ENCODE results near the gene MCRIP1.

Gene MCRIP1

GRCh38 chr17:81858967-81859905, 26.1 kb upstream of the MCRIP1 start:
- no peak for TF ChIP-seq CTCF (IDR thresholded peaks at IDR 0.05; ENCODE audit: low read depth, low read length)
- no peak for DNase-seq (ENCODE audit: extremely low read depth, low read depth)

GRCh38 chr17:81858170-81858966, 25.3 kb upstream of the MCRIP1 start:
- TF ChIP-seq CTCF (IDR thresholded peaks at IDR 0.05; ENCODE audit: low read depth, low read length): no peak
- DNase-seq (ENCODE audit: extremely low read depth, low read depth): no peak

- no peak for DNase-seq (ENCODE audit: extremely low read depth, low read depth)
- no peak for TF ChIP-seq CTCF (IDR thresholded peaks at IDR 0.05; ENCODE audit: low read depth, low read length)
Observed at GRCh38 chr17:81854974-81855774, 22.1 kb upstream of the MCRIP1 start.

GRCh38 chr17:81852237-81852636, 19.1 kb upstream of the MCRIP1 start:
- no peak for TF ChIP-seq CTCF (IDR thresholded peaks at IDR 0.05; ENCODE audit: low read depth, low read length)

GRCh38 chr17:81851423-81851822, 18.3 kb upstream of the MCRIP1 start:
- TF ChIP-seq CTCF (IDR thresholded peaks at IDR 0.05; ENCODE audit: low read depth, low read length): no peak

More at GRCh38 chr17:81852237-81852636, 19.1 kb upstream of the MCRIP1 start:
- no peak for DNase-seq (ENCODE audit: extremely low read depth, low read depth)

GRCh38 chr17:81849457-81849856, 16.4 kb upstream of the MCRIP1 start:
- TF ChIP-seq CTCF (IDR thresholded peaks at IDR 0.05; ENCODE audit: low read depth, low read length): no peak
- DNase-seq (ENCODE audit: extremely low read depth, low read depth): no peak

More at GRCh38 chr17:81851423-81851822, 18.3 kb upstream of the MCRIP1 start:
- DNase-seq (ENCODE audit: extremely low read depth, low read depth): no peak
